HG03342 (cell line): ENCODE results near the gene CD320.
"Not testable (repeated sequence)": the region's sequence is repeated elsewhere in the genome, so short reads cannot be mapped to it uniquely, and the experiment has no call there.

Experiments
- ATAC-seq: cut with Tn5 transposase; IDR thresholded peaks from one replicate; pipeline ENCODE4 v1.9.1; 2021; ENCODE audit warnings: mild to moderate bottlenecking, moderate library complexity; ENCODE audit not compliant: unreplicated experiment

The CD320 gene

GRCh38 chr19:8310342-8311055, 2.3 kb upstream of the CD320 start:
- no peak for ATAC-seq

DNA sequence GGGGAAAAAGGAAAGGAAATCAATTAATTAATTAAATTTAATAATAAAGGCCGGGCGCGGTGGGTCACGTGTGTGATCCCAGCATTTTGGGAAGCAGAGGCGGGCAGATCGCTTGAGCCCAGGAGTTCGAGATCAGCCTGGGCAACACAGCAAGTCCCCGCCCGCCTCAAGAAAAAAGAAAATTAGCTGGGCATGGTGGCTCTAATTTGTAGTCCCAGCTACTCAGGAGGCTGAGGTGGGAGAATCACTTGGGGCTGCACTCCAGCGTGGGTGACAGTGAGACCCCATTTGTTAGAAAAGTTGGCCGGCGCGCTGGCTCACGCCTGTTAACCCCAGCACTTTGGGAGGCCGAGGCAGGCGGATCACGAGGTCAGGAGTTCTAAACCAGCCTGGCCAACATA, 733 bp upstream of the CD320 start:
- ATAC-seq: no peak

DNA sequence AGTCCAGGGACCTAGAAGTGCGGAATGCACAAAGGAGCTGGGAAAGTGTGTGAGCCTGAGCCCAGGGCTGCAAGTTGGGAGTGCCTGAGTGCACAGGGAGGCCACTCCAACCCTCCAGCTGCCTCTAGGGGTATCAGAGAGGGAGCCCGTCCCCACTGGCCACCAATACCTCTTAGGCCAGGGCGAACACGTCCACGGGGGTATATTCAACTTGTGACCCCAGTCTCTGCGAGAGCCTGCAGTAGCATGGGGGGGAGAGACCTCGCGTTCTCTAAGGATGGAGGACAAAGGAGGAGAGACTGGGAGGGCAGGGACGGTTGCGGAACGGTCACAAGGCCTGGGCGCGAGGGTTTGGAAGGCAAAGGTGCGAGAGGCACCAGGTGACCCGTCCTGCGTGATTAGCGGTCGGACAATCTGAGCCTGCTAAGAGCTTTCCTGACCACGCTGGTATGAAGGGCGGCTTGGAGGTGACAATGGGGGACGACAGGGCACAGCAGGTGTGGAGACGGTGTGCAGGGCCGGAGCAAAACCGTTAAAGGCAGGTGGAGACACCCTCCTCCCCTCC, 676 bp downstream of the CD320 start:
- no peak for ATAC-seq

DNA sequence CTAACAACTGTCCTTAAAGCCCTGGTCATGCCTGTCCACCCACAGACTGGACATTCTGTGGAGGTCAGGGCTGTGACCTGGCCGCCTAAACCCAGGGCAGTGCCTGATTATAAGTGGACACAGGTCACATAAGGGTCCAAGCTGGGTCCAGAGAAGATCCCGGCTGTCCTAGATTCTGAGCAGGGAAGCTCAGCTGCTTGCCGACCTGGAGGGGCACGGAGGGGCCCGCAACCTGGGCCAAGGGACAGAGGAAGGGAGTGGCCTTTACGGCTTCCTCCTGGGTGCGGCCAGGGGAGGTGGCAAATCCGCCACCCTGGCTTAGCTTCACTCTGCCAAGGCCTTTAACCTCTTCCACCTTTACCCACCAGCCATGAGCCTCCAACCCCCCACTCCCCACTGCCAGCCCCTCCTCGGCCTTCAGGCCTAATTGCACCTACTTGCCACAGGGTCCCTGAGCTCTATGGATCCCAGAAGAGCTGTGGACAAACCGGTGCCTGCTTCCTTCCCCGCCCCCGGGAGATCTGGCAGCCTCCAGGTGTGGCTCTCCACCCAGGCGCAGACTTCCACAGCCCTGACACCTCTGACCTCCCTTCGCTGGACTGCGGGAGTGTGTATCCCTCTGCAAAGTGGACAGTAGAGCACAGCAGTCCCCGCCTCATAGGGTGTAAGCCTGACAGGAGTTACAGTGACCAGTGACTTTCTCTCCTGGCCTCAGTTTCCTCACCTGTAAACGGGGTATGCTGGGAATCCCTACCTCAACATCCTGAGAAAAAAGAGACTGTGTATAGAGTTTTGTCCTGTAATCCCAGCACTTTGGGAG, 1.7 kb downstream of the CD320 start:
- no peak for ATAC-seq

DNA sequence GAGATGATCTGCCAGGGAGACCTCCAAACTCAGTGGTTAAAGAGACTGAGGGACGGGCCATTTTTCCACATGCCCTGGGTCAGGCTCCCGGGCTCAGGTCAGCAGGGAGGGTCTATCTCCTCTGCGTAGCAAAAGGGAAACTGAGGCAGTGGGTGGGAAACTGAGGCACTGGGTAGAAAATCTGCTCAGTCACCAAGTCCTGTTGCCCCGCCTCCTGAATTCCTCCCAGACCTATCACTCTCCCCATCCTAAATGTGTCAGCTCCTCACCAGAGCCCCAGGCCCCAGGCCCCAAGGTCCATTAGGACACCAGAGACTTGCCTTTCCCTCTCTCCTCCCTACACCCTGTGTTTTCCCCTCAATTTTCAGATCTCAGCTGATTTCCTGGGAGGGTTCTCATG, 2.4 kb downstream of the CD320 start:
- ATAC-seq: no peak

DNA sequence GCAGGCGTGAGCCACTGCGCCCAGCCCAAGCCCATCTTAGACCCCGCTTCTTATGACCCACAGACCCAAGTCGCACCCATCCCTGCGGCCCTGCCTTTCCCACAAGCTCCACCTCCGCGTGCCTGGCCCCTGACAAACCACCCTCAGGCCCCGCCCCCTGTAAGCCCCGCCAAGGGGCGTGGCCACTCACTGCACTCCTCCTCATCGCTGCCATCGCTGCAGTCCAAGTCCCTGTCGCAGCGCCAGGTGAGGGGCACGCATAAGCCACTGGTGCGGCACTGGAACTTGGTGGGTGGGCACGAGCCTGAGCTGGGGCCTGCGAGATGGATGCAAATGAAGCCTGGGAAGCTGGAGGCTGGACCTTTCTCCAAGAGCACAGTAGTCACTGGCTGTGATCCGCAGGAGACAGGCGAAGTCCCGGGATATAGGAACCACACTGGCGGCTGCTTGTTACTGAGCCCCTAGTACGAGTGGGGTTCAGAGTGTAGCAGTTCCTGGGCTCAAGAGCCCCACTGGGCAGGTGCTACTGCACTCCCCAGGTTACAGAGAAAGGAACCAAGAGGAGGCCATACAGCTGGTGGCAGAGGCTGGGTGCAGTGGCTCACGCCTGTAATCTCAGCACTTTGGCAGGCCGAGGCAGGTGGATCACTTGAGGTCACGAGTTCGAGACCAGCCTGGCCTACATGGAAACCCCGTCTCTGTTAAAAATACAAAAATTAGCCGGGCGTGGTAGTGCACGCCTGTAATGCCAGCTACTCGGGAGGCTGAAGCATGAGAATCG, 3.1 kb downstream of the CD320 start:
- ATAC-seq: no peak

- ATAC-seq: no peak
Measured at GRCh38 chr19:8302734-8303133, 5.4 kb downstream of the CD320 start.

GRCh38 chr19:8302357-8302691, 5.8 kb downstream of the CD320 start:
- ATAC-seq: no peak

DNA sequence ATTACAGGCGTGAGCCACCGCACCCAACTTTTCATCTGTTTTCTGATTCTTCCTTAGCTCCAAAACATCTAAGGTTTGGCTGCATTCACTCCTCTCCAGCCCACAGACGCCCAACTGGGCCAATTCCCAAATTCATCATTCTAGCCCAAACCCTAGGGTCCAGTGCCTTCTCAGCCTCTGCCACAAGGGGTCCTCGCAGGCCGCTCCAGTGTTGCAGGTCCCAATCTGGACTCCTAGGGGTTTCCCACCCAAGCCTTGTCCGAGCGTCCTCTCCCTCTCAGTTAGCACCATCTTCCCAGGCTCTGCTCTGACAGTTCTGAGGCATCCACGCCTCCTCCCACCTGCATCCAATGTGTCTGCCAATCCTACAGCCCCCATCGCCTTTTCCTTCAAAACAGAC, 16.8 kb downstream of the CD320 start:
- ATAC-seq: not testable (repeated sequence)

- not testable (repeated sequence) for ATAC-seq
Measured at GRCh38 chr19:8276508-8276907, 31.6 kb downstream of the CD320 start.

DNA sequence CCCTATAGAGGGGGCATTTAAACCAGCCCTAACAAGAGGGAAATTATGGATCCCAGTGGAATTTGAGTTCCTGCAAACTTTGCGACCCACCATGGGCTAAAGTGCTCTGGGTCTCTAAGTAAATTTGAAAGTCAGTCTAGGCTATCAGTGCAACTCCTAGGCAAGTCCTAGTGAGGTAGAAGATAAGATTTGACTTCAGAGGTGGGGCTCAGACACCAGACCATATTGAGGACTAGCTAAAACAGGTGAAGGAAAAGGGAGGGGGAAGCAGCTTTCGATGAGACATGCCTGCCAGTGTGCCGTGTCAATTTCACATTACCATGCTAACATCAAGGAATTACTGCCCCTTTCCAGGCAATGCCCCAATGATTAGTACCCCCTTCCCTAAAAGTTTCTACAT, 38.4 kb downstream of the CD320 start:
- no peak for ATAC-seq

- no peak for ATAC-seq
Measured at GRCh38 chr19:8265872-8266271, 42.3 kb downstream of the CD320 start.

- ATAC-seq: not testable (repeated sequence)
Measured at GRCh38 chr19:8264248-8264647, 43.9 kb downstream of the CD320 start.

- ATAC-seq: no peak
Measured at GRCh38 chr19:8262431-8262830, 45.7 kb downstream of the CD320 start.

- ATAC-seq: no peak
Measured at GRCh38 chr19:8261881-8262280, 46.3 kb downstream of the CD320 start.

GRCh38 chr19:8261347-8261746, 46.8 kb downstream of the CD320 start:
- ATAC-seq: no peak

DNA sequence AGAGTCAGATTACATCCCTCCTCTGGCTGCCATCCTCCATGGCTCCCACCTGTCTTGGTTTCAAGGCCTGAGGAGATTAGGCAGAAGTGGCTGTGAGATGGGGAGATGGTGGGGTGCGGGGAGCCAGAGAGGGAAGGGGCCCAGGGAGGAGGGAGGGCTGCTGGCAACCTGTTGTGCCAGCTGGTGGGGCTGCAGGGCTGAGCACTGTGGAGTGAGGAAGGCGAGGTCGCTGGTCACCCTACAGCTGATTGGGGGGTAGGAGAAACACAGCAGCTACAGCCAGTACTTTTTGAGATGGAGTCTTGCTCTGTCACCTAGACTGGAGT, 48.3 kb downstream of the CD320 start:
- no peak for ATAC-seq

DNA sequence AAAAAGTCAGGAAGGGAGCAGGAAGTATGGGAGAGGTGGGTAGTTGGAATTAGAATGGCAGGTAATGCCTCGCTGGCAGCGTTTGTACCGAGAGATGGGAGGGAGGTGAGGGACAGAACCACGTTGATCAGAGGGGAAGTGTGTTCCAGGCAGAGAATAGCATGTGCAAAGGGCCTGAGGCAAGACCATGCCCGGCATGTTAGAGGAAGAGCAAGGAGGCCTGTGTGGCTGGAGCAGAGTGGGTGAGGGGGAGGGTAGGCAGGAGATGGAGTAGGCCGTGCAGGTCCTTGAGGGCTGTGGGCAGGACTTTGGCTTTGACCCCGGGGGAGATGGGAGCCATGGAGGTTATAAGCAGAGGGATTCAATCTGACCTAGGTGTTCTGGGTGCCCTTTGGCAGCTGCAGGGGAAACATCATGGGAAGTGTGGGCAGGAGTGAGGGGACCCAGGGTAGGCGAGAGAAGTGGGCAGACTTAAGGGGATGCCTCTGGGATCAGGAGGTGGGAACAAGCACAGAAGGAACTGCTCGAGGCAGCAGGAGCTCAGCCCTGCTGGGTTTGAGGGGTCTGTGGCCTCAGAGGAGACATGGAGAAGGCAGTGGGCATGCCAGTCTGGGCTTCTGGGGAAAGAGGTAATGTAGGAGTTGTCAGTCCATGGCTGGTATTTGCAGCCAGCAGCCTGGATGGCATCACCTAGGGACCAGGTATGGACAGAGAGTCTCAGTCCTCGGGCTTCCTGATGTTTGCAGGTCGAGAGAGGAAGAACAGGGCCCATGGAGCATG, 48.8 kb downstream of the CD320 start:
- ATAC-seq: no peak

DNA sequence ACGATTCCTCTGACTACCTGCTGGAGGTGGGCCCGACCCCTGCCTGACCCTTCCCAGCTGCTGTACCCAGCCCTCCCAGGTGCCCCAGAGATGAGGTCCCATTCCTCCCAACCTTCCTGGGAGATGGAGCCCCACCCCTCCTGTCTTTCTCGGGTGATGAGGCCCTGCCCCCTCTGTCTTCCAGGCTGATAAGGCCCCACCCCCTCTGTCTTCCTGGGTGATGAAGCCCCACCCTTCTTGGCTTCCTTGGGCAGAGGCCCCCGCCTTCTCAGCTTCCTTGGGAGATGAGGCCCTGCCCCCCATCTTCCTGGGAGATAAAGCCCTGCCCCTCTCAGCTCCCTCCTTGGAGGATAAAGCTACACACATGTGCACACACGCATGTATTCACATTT, 51.1 kb downstream of the CD320 start:
- no peak for ATAC-seq

DNA sequence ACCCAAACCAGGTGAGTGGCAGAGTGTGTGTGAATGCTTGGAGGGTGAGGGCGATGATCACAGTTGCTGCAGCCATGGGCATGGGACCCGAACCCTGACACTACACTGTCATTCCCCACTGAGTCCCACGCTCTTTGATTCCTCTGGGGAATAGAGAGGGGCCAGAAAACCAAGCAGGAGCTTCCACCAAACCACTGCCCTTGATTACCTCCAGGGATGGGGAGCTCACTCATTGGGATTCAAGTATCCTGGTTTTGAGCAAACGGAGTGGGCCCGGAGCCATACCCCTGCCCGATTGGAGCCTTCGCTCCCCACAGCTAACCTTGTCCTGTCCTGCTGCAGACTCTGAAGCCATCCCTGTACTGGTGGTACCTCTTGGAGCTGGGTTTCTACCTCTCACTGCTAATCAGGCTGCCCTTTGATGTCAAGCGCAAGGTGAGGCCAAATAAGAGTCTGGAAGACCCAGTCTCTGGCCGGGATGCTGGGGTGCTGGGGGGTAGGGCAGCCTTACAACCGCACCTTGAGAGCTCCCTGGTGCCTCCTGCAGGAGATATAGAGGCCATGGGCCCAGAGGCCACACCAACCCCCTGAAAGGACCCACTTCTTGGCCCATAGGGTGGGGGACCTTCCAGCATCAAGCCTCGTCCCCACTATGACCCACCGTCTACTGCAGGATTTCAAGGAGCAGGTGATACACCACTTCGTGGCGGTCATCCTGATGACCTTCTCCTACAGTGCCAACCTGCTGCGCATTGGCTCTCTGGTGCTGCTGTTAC, 51.7 kb downstream of the CD320 start:
- ATAC-seq: no peak
